GM18511 (cell line): ENCODE results near the gene ZNF609.

Source experiments
- ATAC-seq: cut with Tn5 transposase; IDR thresholded peaks from one replicate; pipeline ENCODE4 v1.9.1; 2021; ENCODE audit warnings: mild to moderate bottlenecking, moderate library complexity; ENCODE audit not compliant: unreplicated experiment

The ZNF609 gene

GRCh38 chr15:64502551-64502950 is 42.2 kb downstream of the ZNF609 start:
- ATAC-seq: no peak

GRCh38 chr15:64503197-64503596 is 42.8 kb downstream of the ZNF609 start:
- ATAC-seq: no peak

GRCh38 chr15:64503640-64504039 is 43.3 kb downstream of the ZNF609 start:
- no peak for ATAC-seq

- ATAC-seq: peak; percentile 80
Measured at GRCh38 chr15:64507293-64507802, 47.0 kb downstream of the ZNF609 start.

- ATAC-seq: no peak
Measured at GRCh38 chr15:64507845-64508244, 47.5 kb downstream of the ZNF609 start.

- no peak for ATAC-seq
Measured at GRCh38 chr15:64513823-64514222, 53.4 kb downstream of the ZNF609 start.

GRCh38 chr15:64515196-64515595 is 54.8 kb downstream of the ZNF609 start:
- ATAC-seq: no peak

- ATAC-seq: no peak
Measured at GRCh38 chr15:64515825-64516224, 55.4 kb downstream of the ZNF609 start.

- ATAC-seq: no peak
Measured at GRCh38 chr15:64519897-64520296, 59.5 kb downstream of the ZNF609 start.

- no peak for ATAC-seq
Measured at GRCh38 chr15:64521201-64521600, 60.8 kb downstream of the ZNF609 start.

- ATAC-seq: no peak
Measured at GRCh38 chr15:64521726-64522164, 61.4 kb downstream of the ZNF609 start.

GRCh38 chr15:64522226-64522823 is 61.9 kb downstream of the ZNF609 start:
- no peak for ATAC-seq

- no peak for ATAC-seq
Measured at GRCh38 chr15:64523240-64523639, 62.9 kb downstream of the ZNF609 start.

GRCh38 chr15:64524778-64525177 is 64.4 kb downstream of the ZNF609 start:
- no peak for ATAC-seq

- ATAC-seq: no peak
Measured at GRCh38 chr15:64525828-64526530, 65.6 kb downstream of the ZNF609 start.

- ATAC-seq: no peak
Measured at GRCh38 chr15:64527263-64527984, 67.0 kb downstream of the ZNF609 start.

GRCh38 chr15:64528871-64529270 is 68.5 kb downstream of the ZNF609 start:
- ATAC-seq: no peak

GRCh38 chr15:64530472-64530871 is 70.1 kb downstream of the ZNF609 start:
- ATAC-seq: no peak

GRCh38 chr15:64530918-64531317 is 70.5 kb downstream of the ZNF609 start:
- no peak for ATAC-seq

GRCh38 chr15:64532521-64533315 is 72.3 kb downstream of the ZNF609 start:
- ATAC-seq: no peak
